OCI-LY3 (cell line): Measurements from ENCODE around the gene ODAD2.

ENCODE experiments used
- EZH2phosphoT487 ChIP-seq: fragments of 200-600 bp; shearing (Covaris generic); IDR thresholded peaks from 2 replicates; pipeline ENCODE4 v1.6.1; 2018; ENCODE audit warnings: antibody characterized with exemption, mixed run types, low read depth
- TF ChIP-seq, protein P1 (sequence below): fragments of 200-600, 300-600 bp; sonication (generic); IDR thresholded peaks from 2 replicates; pipeline ENCODE4 v1.5.1; 2014; ENCODE audit warnings: antibody characterized with exemption, low read length, low read depth

DNA sequence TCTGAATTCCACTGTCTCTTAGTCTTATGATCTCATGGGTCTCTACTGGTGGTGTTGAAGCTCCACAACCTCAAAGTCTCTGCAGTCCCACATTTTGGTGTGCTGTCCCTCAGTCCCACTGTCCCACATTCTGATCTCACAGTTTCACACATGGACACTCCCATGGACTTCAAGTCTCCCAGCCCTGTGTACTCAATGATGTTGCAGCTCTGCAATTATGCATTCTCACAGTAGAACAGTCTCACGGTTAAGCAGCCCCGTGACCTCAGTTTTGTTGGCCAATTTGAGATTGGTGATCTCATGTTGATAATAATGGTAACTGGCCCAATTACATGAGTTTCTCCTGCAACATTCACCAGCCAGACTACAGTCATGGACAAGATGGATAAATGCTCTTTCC is 109.4 kb downstream of the ODAD2 start:
- TF ChIP-seq, protein P1, sequence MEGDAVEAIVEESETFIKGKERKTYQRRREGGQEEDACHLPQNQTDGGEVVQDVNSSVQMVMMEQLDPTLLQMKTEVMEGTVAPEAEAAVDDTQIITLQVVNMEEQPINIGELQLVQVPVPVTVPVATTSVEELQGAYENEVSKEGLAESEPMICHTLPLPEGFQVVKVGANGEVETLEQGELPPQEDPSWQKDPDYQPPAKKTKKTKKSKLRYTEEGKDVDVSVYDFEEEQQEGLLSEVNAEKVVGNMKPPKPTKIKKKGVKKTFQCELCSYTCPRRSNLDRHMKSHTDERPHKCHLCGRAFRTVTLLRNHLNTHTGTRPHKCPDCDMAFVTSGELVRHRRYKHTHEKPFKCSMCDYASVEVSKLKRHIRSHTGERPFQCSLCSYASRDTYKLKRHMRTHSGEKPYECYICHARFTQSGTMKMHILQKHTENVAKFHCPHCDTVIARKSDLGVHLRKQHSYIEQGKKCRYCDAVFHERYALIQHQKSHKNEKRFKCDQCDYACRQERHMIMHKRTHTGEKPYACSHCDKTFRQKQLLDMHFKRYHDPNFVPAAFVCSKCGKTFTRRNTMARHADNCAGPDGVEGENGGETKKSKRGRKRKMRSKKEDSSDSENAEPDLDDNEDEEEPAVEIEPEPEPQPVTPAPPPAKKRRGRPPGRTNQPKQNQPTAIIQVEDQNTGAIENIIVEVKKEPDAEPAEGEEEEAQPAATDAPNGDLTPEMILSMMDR = no peak
- TF ChIP-seq EZH2phosphoT487 = no peak
